Measurements from ENCODE around the gene JPT1.
A peak's percentile ranks its signal among the peaks of the same experiment; 100 is the strongest.

The JPT1 gene

GRCh38 chr17:75182319-75182568, 27.9 kb upstream of the JPT1 start:
- Histone ChIP-seq H2AFZ (ENCODE audit: low read depth, low read length) (no peak overlapping the region), H3K4me1 (ENCODE audit: low read length) (peaks cover 12% of the 10 kb centered on the region)

DNA sequence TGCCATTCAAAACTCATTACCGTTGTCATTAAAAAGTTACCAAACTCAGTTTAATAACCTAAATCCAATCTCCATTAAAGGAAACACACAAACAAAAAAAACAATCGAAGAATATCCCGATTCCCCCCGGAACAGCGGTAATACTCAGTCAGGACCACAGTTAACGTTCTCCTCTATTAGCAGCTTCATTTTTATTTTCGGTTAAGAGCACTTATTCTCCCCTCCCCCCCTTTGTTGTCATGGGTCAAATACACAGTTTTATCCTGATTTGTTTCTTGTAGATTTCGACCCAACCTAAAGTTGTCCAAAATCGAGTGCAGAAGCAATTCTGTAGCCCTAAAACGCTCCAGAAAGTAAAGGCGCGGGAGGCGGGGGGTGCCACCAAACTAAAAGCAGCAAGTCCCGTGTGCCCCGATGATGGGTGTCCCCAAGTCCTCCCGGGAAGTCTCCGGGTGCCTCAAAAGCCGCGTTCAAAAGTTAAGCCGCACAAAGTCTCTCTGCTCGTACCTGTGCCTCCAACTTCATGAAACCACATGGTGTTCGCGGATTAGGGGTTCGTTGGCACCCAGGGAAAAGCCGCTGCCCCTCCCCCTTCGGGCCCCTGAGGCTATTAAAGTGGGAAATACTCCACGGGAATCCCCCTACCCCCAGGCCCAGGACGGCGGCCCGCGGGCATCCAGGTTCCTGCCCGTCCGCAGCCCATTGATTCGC, 27.5 kb upstream of the JPT1 start:
- peaks cover 34% of the 10 kb centered on the region for H3K36me3 ChIP-seq (replicated peaks; ENCODE audit: low read depth, low read length)
- no peak overlapping the region for H2AFZ ChIP-seq (ENCODE audit: low read depth, low read length)
- H4K20me1 ChIP-seq (ENCODE audit: insufficient read depth, low read length), result peaks cover 33% of the 10 kb centered on the region
- H3K9me3 ChIP-seq (ENCODE audit: insufficient read depth, low read length), result no peaks in the 10 kb centered on the region
- peak overlapping the region; percentile 92 for H3K4me2 ChIP-seq (ENCODE audit: low read length)
- peak overlapping the region; percentile 99 for H3K9ac ChIP-seq (ENCODE audit: low read length)
- no peaks in the 10 kb centered on the region for H3K27me3 ChIP-seq (ENCODE audit: low read depth, low read length)
- H3K27ac ChIP-seq (ENCODE audit: low read length), result peak overlapping the region; percentile 84
- peak overlapping the region; percentile 96 for H3K4me3 ChIP-seq (ENCODE audit: low read length)
- H3K4me1 ChIP-seq (ENCODE audit: low read length), result peaks cover 13% of the 10 kb centered on the region
- TF ChIP-seq CTCF (IDR thresholded peaks at IDR 0.05; ENCODE audit: low read depth, low read length) (no peak), EZH2phosphoT487 (IDR thresholded peaks at IDR 0.05; ENCODE audit: low read depth) (no peak)
- H3K79me2 ChIP-seq (ENCODE audit: low read length), result peaks cover 69% of the 10 kb centered on the region

More at GRCh38 chr17:75182319-75182568, 27.9 kb upstream of the JPT1 start:
- Histone ChIP-seq H3K27ac (ENCODE audit: low read length) (peak overlapping the region; percentile 84), H3K4me3 (ENCODE audit: low read length) (peak overlapping the region; percentile 96), H3K9ac (ENCODE audit: low read length) (peak overlapping the region; percentile 99), H3K4me2 (ENCODE audit: low read length) (peak overlapping the region; percentile 92), H3K9me3 (ENCODE audit: insufficient read depth, low read length) (no peaks in the 10 kb centered on the region), H3K27me3 (ENCODE audit: low read depth, low read length) (no peaks in the 10 kb centered on the region), H3K79me2 (ENCODE audit: low read length) (peaks cover 64% of the 10 kb centered on the region), H4K20me1 (ENCODE audit: insufficient read depth, low read length) (peaks cover 32% of the 10 kb centered on the region), H3K36me3 (replicated peaks; ENCODE audit: low read depth, low read length) (peaks cover 33% of the 10 kb centered on the region)
- TF ChIP-seq EZH2phosphoT487 (IDR thresholded peaks at IDR 0.05; ENCODE audit: low read depth), result no peak
- TF ChIP-seq CTCF (IDR thresholded peaks at IDR 0.05; ENCODE audit: low read depth, low read length), result no peak

GRCh38 chr17:75181110-75181509, 26.8 kb upstream of the JPT1 start:
- TF ChIP-seq CTCF (IDR thresholded peaks at IDR 0.05; ENCODE audit: low read depth, low read length) (no peak), EZH2phosphoT487 (IDR thresholded peaks at IDR 0.05; ENCODE audit: low read depth) (no peak)
- Histone ChIP-seq H4K20me1 (ENCODE audit: insufficient read depth, low read length) (peaks cover 40% of the 10 kb centered on the region), H3K4me1 (ENCODE audit: low read length) (peaks cover 19% of the 10 kb centered on the region), H3K4me3 (ENCODE audit: low read length) (peak overlapping the region; percentile 96), H3K27ac (ENCODE audit: low read length) (peak overlapping the region; percentile 84), H3K36me3 (replicated peaks; ENCODE audit: low read depth, low read length) (peaks cover 39% of the 10 kb centered on the region), H3K4me2 (ENCODE audit: low read length) (peak overlapping the region; percentile 92), H3K9ac (ENCODE audit: low read length) (peak overlapping the region; percentile 99), H3K79me2 (ENCODE audit: low read length) (peaks cover 75% of the 10 kb centered on the region), H3K27me3 (ENCODE audit: low read depth, low read length) (no peaks in the 10 kb centered on the region), H2AFZ (ENCODE audit: low read depth, low read length) (no peak overlapping the region), H3K9me3 (ENCODE audit: insufficient read depth, low read length) (no peaks in the 10 kb centered on the region)

- H4K20me1 ChIP-seq (ENCODE audit: insufficient read depth, low read length), result peaks cover 50% of the 10 kb centered on the region
- H3K9ac ChIP-seq (ENCODE audit: low read length), result no peak overlapping the region
- peaks cover 17% of the 10 kb centered on the region for H3K4me1 ChIP-seq (ENCODE audit: low read length)
- peaks cover 58% of the 10 kb centered on the region for H3K36me3 ChIP-seq (replicated peaks; ENCODE audit: low read depth, low read length)
- H3K9me3 ChIP-seq (ENCODE audit: insufficient read depth, low read length), result no peaks in the 10 kb centered on the region
- no peak overlapping the region for H3K4me2 ChIP-seq (ENCODE audit: low read length)
- no peak overlapping the region for H3K4me3 ChIP-seq (ENCODE audit: low read length)
- no peak overlapping the region for H3K27ac ChIP-seq (ENCODE audit: low read length)
- peaks cover 97% of the 10 kb centered on the region for H3K79me2 ChIP-seq (ENCODE audit: low read length)
- H3K27me3 ChIP-seq (ENCODE audit: low read depth, low read length), result no peaks in the 10 kb centered on the region
- H2AFZ ChIP-seq (ENCODE audit: low read depth, low read length), result no peak overlapping the region
- no peak for TF ChIP-seq CTCF (IDR thresholded peaks at IDR 0.05; ENCODE audit: low read depth, low read length)
- TF ChIP-seq EZH2phosphoT487 (IDR thresholded peaks at IDR 0.05; ENCODE audit: low read depth), result no peak
Measured at GRCh38 chr17:75178453-75178852, 24.1 kb upstream of the JPT1 start.
